Omental fat pad (tissue), 4 donors: ENCODE results near the gene TIMP4. TPM values are rescaled to one million over a fixed set of nuclear protein-coding genes. Genes with fewer than 3 reads are reported as not detected.

ENCODE experiments used
- ATAC-seq: fragments of 150-250 bp; one replicate; pipeline ENCODE4 v1.9.1; 2016; ENCODE audit warnings: mild to moderate bottlenecking, moderate library complexity; ENCODE audit not compliant: low FRiP score
- DNase-seq: peaks from one replicate; pipeline ENCODE4 v3.0.0-alpha.2; 2019; ENCODE audit warnings: low spot score
- total RNA-seq, 4 donors: library from RNA; depleted of rRNA; stranded (reverse); fragments of >200 nt; gene quantifications; one replicate each; pipeline ENCODE4 v1.1.0, GENCODE V29; 2016
- TF ChIP-seq, protein P1 (sequence below), 3 donors: fragments of 450-650 bp; IDR thresholded peaks; one replicate each; pipeline ENCODE4 v1.5.1; 2016 to 2017; ENCODE audit warnings: antibody characterized with exemption in 3 of 3, mild to moderate bottlenecking in 3 of 3, moderate library complexity in 2 of 3

The TIMP4 gene
- total RNA-seq, 4 donors from 2014 or later: 145 to 295 (median 192) TPM

DNA sequence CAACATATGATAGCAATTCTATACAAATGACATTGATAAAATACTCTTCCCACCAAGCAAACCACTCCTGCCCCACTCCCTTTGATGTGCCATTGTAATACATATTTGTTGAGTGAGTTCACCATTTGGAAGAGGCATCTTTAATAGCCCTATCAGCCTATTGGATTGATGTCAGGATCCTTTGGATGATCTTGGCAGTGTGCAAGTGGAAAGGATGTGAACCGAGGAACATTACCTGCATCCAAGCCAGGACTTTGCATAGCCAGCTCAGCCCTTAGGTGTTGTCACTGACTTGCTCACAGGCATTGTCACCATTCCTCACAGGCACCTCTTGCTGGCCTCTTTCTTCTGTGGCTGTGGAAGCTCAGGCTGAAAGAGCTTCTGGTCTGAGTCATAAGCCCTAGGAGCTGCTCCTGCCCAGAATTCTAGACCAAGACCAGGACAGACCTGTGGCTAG lies 16.5 kb upstream of the TIMP4 start:
- TF ChIP-seq, protein P1, sequence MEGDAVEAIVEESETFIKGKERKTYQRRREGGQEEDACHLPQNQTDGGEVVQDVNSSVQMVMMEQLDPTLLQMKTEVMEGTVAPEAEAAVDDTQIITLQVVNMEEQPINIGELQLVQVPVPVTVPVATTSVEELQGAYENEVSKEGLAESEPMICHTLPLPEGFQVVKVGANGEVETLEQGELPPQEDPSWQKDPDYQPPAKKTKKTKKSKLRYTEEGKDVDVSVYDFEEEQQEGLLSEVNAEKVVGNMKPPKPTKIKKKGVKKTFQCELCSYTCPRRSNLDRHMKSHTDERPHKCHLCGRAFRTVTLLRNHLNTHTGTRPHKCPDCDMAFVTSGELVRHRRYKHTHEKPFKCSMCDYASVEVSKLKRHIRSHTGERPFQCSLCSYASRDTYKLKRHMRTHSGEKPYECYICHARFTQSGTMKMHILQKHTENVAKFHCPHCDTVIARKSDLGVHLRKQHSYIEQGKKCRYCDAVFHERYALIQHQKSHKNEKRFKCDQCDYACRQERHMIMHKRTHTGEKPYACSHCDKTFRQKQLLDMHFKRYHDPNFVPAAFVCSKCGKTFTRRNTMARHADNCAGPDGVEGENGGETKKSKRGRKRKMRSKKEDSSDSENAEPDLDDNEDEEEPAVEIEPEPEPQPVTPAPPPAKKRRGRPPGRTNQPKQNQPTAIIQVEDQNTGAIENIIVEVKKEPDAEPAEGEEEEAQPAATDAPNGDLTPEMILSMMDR (IDR thresholded peaks at IDR 0.05): no peak
- no peak for ATAC-seq
- no peak for DNase-seq

DNA sequence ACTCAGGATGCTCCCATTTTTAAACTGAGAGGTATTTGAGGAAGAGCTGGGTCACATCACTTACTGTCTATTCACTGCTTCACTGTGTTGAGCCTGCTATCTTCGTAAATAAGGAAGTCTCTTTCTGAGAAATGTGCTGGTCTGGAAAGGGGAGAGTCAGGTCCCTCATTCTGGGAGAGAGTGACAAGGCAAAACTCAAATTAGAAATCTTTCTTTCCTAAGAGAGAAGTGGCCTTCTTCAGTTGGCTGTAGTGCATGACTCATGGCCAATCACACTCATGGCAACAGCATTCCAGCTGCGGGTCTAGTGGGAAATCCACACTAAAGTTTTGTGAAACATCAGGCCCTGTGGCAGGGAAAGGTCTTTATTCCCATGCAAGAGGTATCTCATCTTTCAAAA lies 11.5 kb upstream of the TIMP4 start:
- TF ChIP-seq, protein P1 (IDR thresholded peaks at IDR 0.05): no peak
- no peak for DNase-seq
- ATAC-seq: peak; percentile 47

DNA sequence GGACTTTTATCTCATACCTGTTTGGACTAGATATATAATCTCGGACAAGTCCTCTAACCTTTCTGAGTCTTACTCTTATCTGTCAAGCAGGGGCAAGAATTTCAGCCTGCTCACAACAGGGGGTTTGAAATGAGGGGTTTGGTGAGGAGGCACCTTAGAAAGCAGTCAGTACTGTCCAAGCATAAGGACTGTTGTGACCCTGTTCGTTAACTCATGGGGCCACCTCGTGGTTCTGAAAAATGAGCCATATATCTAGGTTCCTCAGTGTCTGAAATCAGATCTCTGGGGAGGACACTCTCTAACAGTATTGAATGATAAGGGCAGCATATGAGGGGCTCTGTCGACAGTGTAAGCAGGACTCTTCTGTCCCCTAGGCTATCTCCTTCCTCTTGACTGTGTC lies 7.2 kb upstream of the TIMP4 start:
- TF ChIP-seq, protein P1 (IDR thresholded peaks at IDR 0.05): no peak
- DNase-seq: no peak
- ATAC-seq: no peak

DNA sequence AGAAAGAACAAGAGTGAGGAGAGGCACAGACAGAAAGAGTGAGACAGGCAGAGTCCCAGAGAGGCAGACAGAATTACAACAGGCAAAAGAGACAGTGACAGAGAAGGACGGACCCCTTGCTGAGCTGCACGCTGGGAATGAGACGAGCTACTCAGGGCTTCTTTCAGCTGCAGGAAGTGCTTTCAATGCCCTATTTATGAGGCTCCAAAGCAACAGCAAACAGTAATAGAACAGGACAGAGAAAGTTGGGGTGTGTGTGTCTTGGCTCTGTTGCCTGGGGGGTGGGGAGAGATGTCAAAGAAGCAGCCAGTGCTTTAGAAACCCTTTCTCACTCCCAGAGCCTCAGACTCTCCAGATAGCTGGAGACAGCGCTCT lies 502 bp upstream of the TIMP4 start:
- no peak for DNase-seq
- TF ChIP-seq, protein P1 (IDR thresholded peaks at IDR 0.05): no peak
- no peak for ATAC-seq

DNA sequence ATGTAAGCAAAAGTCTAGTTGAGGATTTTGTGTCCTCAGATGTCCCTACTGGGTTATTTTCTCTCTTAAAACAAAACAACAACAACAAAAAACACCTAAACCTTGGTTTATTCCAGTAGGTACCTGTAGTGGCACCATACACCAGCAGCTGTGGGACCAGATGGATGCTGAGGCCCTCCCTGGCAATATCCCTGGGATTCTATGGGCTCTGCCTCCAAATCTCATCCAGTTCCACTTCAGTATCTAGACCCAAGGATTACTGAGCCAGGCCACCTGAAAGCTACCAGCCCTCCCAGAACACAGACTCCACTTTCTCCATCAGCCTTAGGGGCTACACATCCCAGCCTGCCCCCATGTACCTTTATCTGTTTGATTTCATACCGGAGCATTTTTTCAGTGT lies 1.7 kb downstream of the TIMP4 start:
- no peak for ATAC-seq
- TF ChIP-seq, protein P1 (IDR thresholded peaks at IDR 0.05): no peak
- no peak for DNase-seq

DNA sequence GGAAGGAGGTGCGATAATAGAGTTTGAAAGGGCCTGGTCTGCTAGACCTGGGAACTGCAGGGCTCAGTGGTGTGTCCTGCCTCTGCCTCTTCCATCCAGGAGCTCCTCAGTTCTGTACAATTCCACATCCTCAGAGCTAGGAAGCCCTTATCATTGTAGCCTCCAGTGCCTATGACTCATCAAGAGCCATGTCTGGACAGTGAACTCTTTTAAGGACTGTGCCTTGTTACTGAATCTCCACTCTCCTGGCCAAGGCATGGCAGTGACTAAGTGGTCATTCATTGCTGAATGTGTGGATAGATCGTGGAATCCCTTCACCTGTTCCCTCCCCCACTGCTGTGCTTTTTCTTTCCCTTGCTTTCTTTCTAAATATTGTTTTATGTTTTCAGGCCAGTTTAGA lies 2.9 kb downstream of the TIMP4 start:
- DNase-seq: no peak
- TF ChIP-seq, protein P1 (IDR thresholded peaks at IDR 0.05): no peak
- peak; percentile 66 for ATAC-seq

DNA sequence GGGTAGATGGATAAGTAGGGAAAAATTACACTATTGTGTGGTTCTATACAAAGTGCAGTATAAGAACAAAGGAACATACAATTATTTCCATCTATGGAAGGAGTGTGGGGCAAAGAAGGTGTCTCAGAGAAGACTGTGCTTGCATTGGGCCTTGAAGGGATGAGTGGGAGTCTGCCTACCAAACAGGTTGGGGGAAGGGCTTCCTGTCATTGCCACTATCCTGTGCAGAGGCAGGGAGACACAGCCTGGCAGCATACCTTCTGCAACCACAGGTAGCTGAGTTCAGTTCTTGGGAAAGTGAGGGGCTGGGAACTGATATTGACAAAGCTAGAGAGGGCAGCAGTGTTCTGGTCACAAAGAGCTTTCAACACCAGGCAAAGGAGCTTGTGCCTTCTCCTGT lies 3.4 kb downstream of the TIMP4 start:
- TF ChIP-seq, protein P1 (IDR thresholded peaks at IDR 0.05): no peak
- DNase-seq: no peak
- no peak for ATAC-seq
